GM12892 (cell line): ENCODE results near the gene RFX8.

Source experiments
- POLR2A ChIP-seq: IDR thresholded peaks from 2 replicates; pipeline ENCODE4 v1.6.1; 2011; ENCODE audit warnings: low read depth, low read length, control low read depth
- POLR2AphosphoS5 ChIP-seq: IDR thresholded peaks from 2 replicates; pipeline ENCODE4 v1.6.1; 2011; ENCODE audit warnings: low read depth, low read length, control low read depth
- TAF1 ChIP-seq: IDR thresholded peaks from 2 replicates; pipeline ENCODE4 v1.6.1; 2011; ENCODE audit warnings: low read depth, mild to moderate bottlenecking, control low read depth, low read length, borderline replicate concordance

- TF ChIP-seq POLR2A (no peak), TAF1 (no peak), POLR2AphosphoS5 (no peak)
Observed at GRCh38 chr2:101463911-101464641, 10.8 kb downstream of the RFX8 start.
